ENCODE measurements around the gene ITIH1. TPM values are rescaled to one million over a fixed set of nuclear protein-coding genes. Genes with fewer than 3 reads are reported as not detected.

ITIH1 gene
- total RNA-seq, 4 donors from 2014 or later = not detected

DNA sequence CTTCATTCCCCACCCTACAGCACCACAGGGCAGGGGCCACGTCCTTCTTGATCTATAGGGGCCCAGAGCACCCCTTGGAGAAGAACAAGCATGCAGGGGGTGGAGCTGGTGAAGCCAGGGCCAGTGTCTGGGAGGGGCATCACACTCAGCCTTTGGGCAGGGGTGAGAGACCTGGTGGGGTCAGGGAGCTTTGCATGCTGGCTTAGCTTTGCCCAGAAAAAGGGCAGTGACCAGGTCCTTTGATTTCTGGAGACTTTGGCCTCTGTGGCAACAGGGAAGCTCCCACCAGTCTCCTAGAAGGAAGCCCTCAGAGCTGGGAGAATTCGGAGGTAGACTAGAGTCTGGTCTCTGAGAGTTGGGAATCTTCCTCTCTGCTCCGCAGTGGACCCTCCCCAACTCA, 52.1 kb downstream of the ITIH1 start:
- DNase-seq = no peak
- no peaks in the 10 kb centered on the region for H3K27me3 ChIP-seq
- no peaks in the 10 kb centered on the region for H3K36me3 ChIP-seq
- H3K9me3 ChIP-seq = no peaks in the 10 kb centered on the region
- no peak overlapping the region for H3K4me3 ChIP-seq
- intact Hi-C loops (cut with DNase I; ENCODE audit: low total_unique reads) (no loop called here), in situ Hi-C loops (cut with MboI; ENCODE audit: low pct_ligation_motif_present in 1 of 4, low pct_unique_long_range_greater_than_20kb in 1 of 4, low sequenced_read_pairs in 3 of 4) (loop anchor here in 1 of 4 donors (25.0 kb wide), 1 partner anchor 258 kb away; no protein-coding TSS in a partner anchor)
- peaks cover 5 to 10% (median 6%) of the 10 kb centered on the region in 4 donors for H3K4me1 ChIP-seq
- H3K27ac ChIP-seq = no peak overlapping the region
- 95 to 100% methylated on average over 2 to 3 of the region's 3 CpGs for WGBS, 2 donors (ENCODE audit: low coverage in 1 of 2)
- TF ChIP-seq, protein P1, sequence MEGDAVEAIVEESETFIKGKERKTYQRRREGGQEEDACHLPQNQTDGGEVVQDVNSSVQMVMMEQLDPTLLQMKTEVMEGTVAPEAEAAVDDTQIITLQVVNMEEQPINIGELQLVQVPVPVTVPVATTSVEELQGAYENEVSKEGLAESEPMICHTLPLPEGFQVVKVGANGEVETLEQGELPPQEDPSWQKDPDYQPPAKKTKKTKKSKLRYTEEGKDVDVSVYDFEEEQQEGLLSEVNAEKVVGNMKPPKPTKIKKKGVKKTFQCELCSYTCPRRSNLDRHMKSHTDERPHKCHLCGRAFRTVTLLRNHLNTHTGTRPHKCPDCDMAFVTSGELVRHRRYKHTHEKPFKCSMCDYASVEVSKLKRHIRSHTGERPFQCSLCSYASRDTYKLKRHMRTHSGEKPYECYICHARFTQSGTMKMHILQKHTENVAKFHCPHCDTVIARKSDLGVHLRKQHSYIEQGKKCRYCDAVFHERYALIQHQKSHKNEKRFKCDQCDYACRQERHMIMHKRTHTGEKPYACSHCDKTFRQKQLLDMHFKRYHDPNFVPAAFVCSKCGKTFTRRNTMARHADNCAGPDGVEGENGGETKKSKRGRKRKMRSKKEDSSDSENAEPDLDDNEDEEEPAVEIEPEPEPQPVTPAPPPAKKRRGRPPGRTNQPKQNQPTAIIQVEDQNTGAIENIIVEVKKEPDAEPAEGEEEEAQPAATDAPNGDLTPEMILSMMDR (IDR thresholded peaks at IDR 0.05) = no peak
- TF ChIP-seq POLR2A (IDR thresholded peaks at IDR 0.05) = no peak
- no peak for TF ChIP-seq EP300 (IDR thresholded peaks at IDR 0.05; ENCODE audit: low read depth)
- TF ChIP-seq POLR2AphosphoS5 (IDR thresholded peaks at IDR 0.05) = no peak

DNA sequence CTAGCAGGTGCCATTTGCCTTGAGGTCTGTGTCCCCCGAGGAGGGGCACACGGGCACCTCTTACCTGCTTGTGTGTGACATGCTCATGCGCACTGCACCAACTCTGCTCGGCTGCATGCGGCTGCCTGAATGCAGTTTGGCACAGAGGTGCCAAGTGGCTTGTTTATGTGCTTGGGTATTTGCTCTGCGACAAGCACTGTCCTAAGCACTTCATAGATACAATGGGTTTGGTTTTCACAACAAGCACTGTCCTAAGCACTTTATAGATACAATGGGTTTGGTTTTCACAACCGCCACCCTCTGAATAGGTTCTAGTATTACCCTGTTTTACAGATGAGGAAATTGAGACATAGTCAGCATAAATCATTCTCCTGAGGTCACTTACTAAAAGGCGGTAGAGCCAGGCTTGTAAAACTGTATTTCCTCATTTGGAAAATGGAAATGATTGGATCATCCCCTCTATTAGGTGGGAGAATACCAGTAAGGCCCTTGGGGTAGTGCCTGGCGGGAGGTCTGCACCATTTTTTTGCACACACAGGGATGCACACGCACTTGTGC, 52.6 kb downstream of the ITIH1 start:
- peaks cover 5 to 10% (median 6%) of the 10 kb centered on the region in 4 donors for H3K4me1 ChIP-seq
- no peak for DNase-seq
- TF ChIP-seq EP300 (IDR thresholded peaks at IDR 0.05; ENCODE audit: low read depth) (no peak), POLR2AphosphoS5 (IDR thresholded peaks at IDR 0.05) (no peak), POLR2A (IDR thresholded peaks at IDR 0.05) (no peak)
- TF ChIP-seq, protein P1 (IDR thresholded peaks at IDR 0.05) = no peak
- no peaks in the 10 kb centered on the region for H3K27me3 ChIP-seq
- no peak overlapping the region for H3K27ac ChIP-seq
- no peak overlapping the region for H3K4me3 ChIP-seq
- H3K36me3 ChIP-seq = no peaks in the 10 kb centered on the region
- intact Hi-C loops (cut with DNase I; ENCODE audit: low total_unique reads) = no loop called here
- in situ Hi-C loops (cut with MboI; ENCODE audit: low pct_ligation_motif_present in 1 of 4, low pct_unique_long_range_greater_than_20kb in 1 of 4, low sequenced_read_pairs in 3 of 4) = loop anchor here in 1 of 4 donors (25.0 kb wide), 1 partner anchor 257 kb away; no protein-coding TSS in a partner anchor
- 70 to 81% methylated on average over 3 to 10 of the region's 10 CpGs for WGBS, 2 donors (ENCODE audit: low coverage in 1 of 2)
- H3K9me3 ChIP-seq = no peaks in the 10 kb centered on the region

DNA sequence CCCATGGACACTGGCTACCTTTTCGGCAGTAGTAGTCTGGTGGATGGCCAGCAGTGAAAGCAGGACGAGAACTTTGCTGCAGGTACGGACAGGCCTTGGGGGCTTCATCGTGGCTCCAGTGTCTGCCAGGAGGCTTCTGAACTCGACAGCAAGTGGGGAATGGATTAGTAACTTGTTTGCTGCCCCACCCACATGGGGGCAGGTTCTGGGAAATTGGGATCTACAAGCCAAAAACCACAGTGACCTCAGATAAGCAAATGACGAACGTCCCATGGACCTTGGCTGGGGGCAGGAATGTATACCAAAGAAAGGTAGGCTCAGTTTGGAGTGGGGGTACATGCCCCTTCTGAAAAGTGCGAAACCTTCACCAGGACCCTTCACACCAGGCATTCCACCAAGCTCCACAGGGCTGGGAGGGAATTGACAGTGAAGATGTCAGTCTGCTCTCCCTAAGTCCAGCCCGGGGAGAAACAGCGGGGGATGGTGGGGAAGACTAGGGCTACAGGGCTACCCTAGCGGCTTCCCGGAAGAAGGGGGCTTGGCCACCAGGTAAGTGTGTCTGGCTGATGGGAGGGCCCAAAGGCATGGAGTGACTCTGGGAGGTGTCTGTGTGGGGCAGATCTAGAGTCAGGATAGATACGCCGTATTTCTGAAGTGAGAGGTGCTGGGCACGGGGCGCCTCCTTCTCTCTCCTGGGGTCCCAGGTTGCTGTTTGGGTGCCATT, 53.3 kb downstream of the ITIH1 start, which contains the start of gene ITIH4:
Gene ITIH4, minus strand, starts transcription at position 138 of the 724 bp plus-strand sequence. Its CDS starts 30 bp downstream, at position 108.
- Histone ChIP-seq H3K36me3 (no peaks in the 10 kb centered on the region), H3K9me3 (no peaks in the 10 kb centered on the region), H3K4me1 (peaks cover 5 to 10% (median 6%) of the 10 kb centered on the region in 4 donors), H3K27me3 (no peaks in the 10 kb centered on the region), H3K27ac (no peak within 1 kb of the TSS), H3K4me3 (no peak within 1 kb of the TSS)
- WGBS, 2 donors (ENCODE audit: low coverage in 1 of 2) = 80 to 88% methylated on average over 2 to 16 of the region's 16 CpGs
- in situ Hi-C loops (cut with MboI; ENCODE audit: low pct_ligation_motif_present in 1 of 4, low pct_unique_long_range_greater_than_20kb in 1 of 4, low sequenced_read_pairs in 3 of 4) (loop anchor here in 1 of 4 donors (25.0 kb wide), 1 partner anchor 257 kb away; no protein-coding TSS in a partner anchor), intact Hi-C loops (cut with DNase I; ENCODE audit: low total_unique reads) (no loop called here)
- no peak for DNase-seq
- TF ChIP-seq, protein P1 (IDR thresholded peaks at IDR 0.05) = no peak
- TF ChIP-seq EP300 (IDR thresholded peaks at IDR 0.05; ENCODE audit: low read depth) = no peak
- no peak for TF ChIP-seq POLR2A (IDR thresholded peaks at IDR 0.05)
- no peak for TF ChIP-seq POLR2AphosphoS5 (IDR thresholded peaks at IDR 0.05)

Measured in transverse colon (tissue), 4 donors.